Lung (tissue), 12 donors: Measurements from ENCODE around the gene PALLD. TPM values are rescaled to one million over a fixed set of nuclear protein-coding genes. Genes with fewer than 3 reads are reported as not detected.
A peak's percentile ranks its signal among the peaks of the same experiment; 100 is the strongest.

Source experiments
- ATAC-seq: fragments of 200-7000 bp; cut with Tn5 transposase; one replicate; pipeline ENCODE4 v1.9.1; 2020; ENCODE audit warnings: moderate number of reproducible peaks; ENCODE audit not compliant: insufficient read depth, low FRiP score
- DNase-seq, 3 donors: peaks; one replicate each; pipeline ENCODE4 v3.0.0-alpha.2; 2013 to 2017
- H3K27ac ChIP-seq, 2 donors: one replicate each; pipeline ENCODE4 v1.5.1; 2013; ENCODE audit warnings: mild to moderate bottlenecking in 2 of 2, moderate library complexity in 2 of 2, control low read depth in 1 of 2, inconsistent platforms in 1 of 2, low read depth in 1 of 2, low read length in 1 of 2
- H3K27me3 ChIP-seq, 3 donors: one replicate each; pipeline ENCODE4 v1.5.1; 2013; ENCODE audit warnings: low read length in 2 of 3; ENCODE audit not compliant: control insufficient read depth in 3 of 3, insufficient read depth in 3 of 3
- H3K36me3 ChIP-seq, 4 donors: one replicate each; pipeline ENCODE4 v1.5.1; 2013; ENCODE audit warnings: low read length in 4 of 4, mild to moderate bottlenecking in 1 of 4, moderate library complexity in 1 of 4; ENCODE audit not compliant: control insufficient read depth in 4 of 4, insufficient read depth in 4 of 4
- H3K4me1 ChIP-seq, 5 donors: one replicate each; pipeline ENCODE4 v1.5.1; 2013; ENCODE audit warnings: low read length in 5 of 5, mild to moderate bottlenecking in 2 of 5, moderate library complexity in 1 of 5; ENCODE audit not compliant: control insufficient read depth in 5 of 5, insufficient read depth in 5 of 5
- H3K4me3 ChIP-seq: one replicate; pipeline ENCODE4 v1.5.1; 2013; ENCODE audit warnings: mild to moderate bottlenecking, control low read depth, moderate library complexity
- H3K9ac ChIP-seq, 2 donors: one replicate each; pipeline ENCODE4 v1.5.1; 2013; ENCODE audit warnings: low read length in 2 of 2, control low read depth in 1 of 2; ENCODE audit not compliant: insufficient read depth in 1 of 2
- H3K9me3 ChIP-seq, 4 donors: one replicate each; pipeline ENCODE4 v1.5.1; 2013; ENCODE audit warnings: low read length in 3 of 4, mild to moderate bottlenecking in 1 of 4, moderate library complexity in 1 of 4; ENCODE audit not compliant: control insufficient read depth in 4 of 4, insufficient read depth in 3 of 4
- WGBS, 2 donors: extraction: QIAGEN DNeasy Blood & Tissue Kit; methylation state at CpG; one replicate each; pipeline ENCODE4 v1.1.7; 2013; 5-methylcytosine and 5-hydroxymethylcytosine counted together
- polyA plus RNA-seq, 2 donors: library from polyadenylated mRNA; stranded (reverse); fragments of 200-250 nt; gene quantifications; one replicate each; pipeline ENCODE4 v1.2.1, GENCODE V29; 2013
- total RNA-seq, 2 donors: library from RNA; depleted of rRNA in 1 of 2; stranded (reverse); fragments of >200 nt in 1 of 2; gene quantifications; one replicate each; pipeline ENCODE4 v1.2.1, GENCODE V29; 2014 to 2021
- TF ChIP-seq, protein P1 (sequence below): IDR thresholded peaks from 2 replicates; pipeline ENCODE4 v1.5.1; 2012; ENCODE audit warnings: mild to moderate bottlenecking; ENCODE audit errors: control extremely low read depth, extremely low read depth
- donor health status: control.
- donor health status: control.
- donor health status: Bipolar disorder and iron deficiency.
- donor health status: healthy.
- donor health status: DM: yes; HTN: yes; CAD: no.

The PALLD gene
- total and polyA plus RNA-seq, 4 donors: 20.7 to 139 (median 63.0) TPM

DNA sequence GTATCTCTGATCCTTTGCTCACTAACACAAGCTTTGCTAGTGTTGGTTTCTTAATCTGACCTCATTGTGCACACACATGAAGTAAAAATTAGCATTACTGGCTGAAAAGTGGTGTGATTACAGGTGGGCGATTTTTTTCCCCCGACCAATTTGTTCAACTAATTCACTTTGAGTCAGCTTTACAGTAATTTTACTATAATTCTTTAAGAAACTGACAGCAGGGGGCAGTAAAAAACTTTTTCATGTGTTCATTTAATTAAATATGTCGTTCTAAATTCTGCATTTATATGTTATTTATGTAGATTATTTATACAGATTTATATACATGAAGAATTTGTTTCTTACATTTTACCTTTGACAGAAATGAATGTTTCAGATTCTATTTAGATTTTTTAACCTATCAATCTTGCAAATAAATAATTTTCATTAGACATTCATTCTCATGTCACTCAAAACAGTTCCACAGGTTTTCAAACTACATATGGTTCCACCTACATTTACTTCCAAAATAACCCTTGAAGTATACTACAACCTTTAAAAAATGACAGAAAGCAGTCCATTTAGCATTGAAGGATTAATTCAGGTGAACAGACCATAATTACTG is 17.5 kb downstream of the PALLD start:
- no peak for ATAC-seq
- peaks cover 0 to 14% (median 0%) of the 10 kb centered on the region in 5 donors for H3K4me1 ChIP-seq
- 17 to 33% methylated on average over 3 of the region's 3 CpGs for WGBS, 2 donors

DNA sequence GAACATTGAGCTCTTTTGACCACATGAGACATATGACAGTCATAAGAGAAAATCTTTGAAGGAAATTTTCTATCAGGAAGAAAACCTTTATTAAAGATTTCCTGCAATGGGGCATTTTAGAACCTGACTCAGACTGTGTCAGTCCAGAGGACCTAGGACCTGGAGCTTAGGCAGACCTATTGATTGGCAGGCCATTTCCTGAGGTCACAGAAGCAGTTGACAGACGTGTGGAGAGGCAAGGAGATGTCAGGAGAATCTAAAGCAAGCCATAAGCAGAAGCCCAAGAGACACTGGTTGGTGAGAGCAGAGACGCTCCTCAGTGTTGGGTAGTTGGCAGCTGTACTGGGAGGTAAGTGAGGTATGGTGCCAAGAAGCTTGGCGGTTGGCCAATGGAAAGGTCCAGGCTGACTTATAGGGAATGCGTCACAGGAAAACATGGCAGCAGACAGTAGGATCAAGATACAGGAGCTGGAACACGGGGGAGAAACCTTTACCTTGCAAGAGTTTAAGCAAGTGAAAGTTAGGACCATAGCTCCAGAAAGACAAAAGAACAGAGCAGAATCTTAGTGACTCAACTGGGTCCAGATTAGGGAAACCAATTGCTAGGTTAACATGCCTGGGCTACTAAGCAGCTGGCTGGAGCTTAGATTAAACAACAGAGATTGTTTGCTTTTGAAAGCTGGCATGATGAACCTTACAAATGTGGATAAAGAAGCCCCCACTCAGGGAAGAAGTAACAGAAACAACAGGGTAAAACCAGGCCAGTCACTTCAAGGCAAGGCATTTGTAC is 18.6 kb downstream of the PALLD start:
- DNase-seq (no peak), ATAC-seq (no peak)
- H3K9ac ChIP-seq: no peak overlapping the region
- H3K4me3 ChIP-seq: no peak overlapping the region
- H3K9me3 ChIP-seq: peaks cover 0 to 3% (median 0%) of the 10 kb centered on the region in 4 donors
- no peaks in the 10 kb centered on the region for H3K36me3 ChIP-seq
- 89 to 92% methylated on average over 5 of the region's 5 CpGs for WGBS, 2 donors
- TF ChIP-seq, protein P1, sequence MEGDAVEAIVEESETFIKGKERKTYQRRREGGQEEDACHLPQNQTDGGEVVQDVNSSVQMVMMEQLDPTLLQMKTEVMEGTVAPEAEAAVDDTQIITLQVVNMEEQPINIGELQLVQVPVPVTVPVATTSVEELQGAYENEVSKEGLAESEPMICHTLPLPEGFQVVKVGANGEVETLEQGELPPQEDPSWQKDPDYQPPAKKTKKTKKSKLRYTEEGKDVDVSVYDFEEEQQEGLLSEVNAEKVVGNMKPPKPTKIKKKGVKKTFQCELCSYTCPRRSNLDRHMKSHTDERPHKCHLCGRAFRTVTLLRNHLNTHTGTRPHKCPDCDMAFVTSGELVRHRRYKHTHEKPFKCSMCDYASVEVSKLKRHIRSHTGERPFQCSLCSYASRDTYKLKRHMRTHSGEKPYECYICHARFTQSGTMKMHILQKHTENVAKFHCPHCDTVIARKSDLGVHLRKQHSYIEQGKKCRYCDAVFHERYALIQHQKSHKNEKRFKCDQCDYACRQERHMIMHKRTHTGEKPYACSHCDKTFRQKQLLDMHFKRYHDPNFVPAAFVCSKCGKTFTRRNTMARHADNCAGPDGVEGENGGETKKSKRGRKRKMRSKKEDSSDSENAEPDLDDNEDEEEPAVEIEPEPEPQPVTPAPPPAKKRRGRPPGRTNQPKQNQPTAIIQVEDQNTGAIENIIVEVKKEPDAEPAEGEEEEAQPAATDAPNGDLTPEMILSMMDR: no peak
- H3K4me1 ChIP-seq: peaks cover 0 to 11% (median 0%) of the 10 kb centered on the region in 5 donors
- H3K27me3 ChIP-seq: no peaks in the 10 kb centered on the region
- H3K27ac ChIP-seq: peak overlapping the region in 1 of 2 donors; percentile 83

More for the DNA sequence above, 17.5 kb downstream of the PALLD start:
- Histone ChIP-seq H3K4me3 (no peak overlapping the region), H3K9ac (no peak overlapping the region), H3K9me3 (peaks cover 0 to 3% (median 0%) of the 10 kb centered on the region in 4 donors), H3K36me3 (no peaks in the 10 kb centered on the region), H3K27ac (peak overlapping the region in 1 of 2 donors; percentile 30), H3K27me3 (no peaks in the 10 kb centered on the region)
- TF ChIP-seq, protein P1: no peak
- peak in 2 of 3 donors; percentile 66 to 71 for DNase-seq

DNA sequence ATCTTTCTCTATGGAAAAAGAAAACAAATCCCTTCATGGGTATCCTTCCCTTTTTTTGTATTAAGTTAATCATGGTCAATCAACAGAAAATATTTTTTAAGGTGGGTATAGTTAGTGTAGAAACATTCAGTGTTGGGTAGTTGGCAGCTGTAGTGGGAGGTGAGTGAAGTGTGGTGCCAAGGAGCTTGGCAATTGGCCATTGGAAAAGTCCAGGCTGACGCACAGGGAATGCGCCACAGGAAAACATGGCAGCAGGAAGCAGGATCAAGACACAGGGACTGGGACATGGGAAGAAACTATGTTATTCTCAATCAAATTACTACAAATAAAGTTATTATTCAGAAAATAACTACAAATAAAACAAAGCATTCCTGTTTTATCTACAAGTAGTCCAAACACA is 20.0 kb downstream of the PALLD start:
- TF ChIP-seq, protein P1: no peak
- H3K4me3 ChIP-seq: no peak overlapping the region
- DNase-seq: no peak
- peak overlapping the region in 1 of 2 donors; percentile 74 for H3K27ac ChIP-seq
- H3K9ac ChIP-seq: no peak overlapping the region
- no peaks in the 10 kb centered on the region for H3K36me3 ChIP-seq
- H3K4me1 ChIP-seq: peaks cover 0 to 15% (median 0%) of the 10 kb centered on the region in 5 donors
- 71 to 80% methylated on average over 2 of the region's 2 CpGs for WGBS, 2 donors
- peaks cover 0 to 3% (median 0%) of the 10 kb centered on the region in 4 donors for H3K9me3 ChIP-seq
- H3K27me3 ChIP-seq: no peaks in the 10 kb centered on the region
- ATAC-seq: no peak
